GM12874 (cell line): ENCODE results near the gene SLC35F6.

Experiments used
- TF ChIP-seq, protein P1 (sequence below): IDR thresholded peaks from 2 replicates; pipeline ENCODE4 v1.5.1; 2011; ENCODE audit warnings: low read depth, mild to moderate bottlenecking, control low read depth, low read length, moderate library complexity; ENCODE audit not compliant: insufficient read depth

The SLC35F6 gene

DNA sequence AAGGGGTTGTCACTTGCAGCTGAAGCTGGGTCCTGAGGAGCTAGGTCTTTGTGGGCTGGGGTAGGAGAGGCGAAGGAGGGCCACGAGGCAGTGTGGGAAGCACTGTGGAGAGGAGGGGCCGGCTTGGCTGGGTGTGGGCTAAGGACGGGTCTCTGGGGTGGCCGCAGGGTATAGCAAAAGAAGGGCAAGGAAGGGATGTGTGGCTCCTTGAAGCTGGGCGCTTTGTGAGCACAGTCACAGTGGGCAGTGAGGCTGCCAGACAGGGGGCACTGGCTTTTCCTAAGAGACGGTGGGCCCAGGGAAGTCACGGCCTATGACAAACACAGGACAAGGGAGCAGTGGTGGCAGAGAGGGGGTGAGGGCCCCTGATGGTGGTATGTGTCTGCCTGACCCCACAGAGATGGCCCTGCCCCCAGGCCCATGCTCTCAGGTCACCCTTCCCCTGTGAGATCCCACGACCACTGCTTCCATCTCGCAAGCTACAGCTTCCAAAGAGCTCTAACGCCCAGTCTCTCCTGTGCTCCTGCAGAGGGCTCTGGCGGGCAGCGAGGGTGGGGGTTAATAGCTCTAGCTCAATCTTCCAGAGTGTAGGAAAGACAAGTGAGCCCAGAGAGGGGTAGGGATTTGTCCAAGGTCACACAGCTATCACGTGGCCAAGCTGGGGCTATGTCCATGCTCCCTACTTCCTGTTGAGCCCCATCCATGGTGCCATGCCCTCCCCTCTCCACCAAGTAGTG is 39.1 kb upstream of the SLC35F6 start:
- TF ChIP-seq, protein P1, sequence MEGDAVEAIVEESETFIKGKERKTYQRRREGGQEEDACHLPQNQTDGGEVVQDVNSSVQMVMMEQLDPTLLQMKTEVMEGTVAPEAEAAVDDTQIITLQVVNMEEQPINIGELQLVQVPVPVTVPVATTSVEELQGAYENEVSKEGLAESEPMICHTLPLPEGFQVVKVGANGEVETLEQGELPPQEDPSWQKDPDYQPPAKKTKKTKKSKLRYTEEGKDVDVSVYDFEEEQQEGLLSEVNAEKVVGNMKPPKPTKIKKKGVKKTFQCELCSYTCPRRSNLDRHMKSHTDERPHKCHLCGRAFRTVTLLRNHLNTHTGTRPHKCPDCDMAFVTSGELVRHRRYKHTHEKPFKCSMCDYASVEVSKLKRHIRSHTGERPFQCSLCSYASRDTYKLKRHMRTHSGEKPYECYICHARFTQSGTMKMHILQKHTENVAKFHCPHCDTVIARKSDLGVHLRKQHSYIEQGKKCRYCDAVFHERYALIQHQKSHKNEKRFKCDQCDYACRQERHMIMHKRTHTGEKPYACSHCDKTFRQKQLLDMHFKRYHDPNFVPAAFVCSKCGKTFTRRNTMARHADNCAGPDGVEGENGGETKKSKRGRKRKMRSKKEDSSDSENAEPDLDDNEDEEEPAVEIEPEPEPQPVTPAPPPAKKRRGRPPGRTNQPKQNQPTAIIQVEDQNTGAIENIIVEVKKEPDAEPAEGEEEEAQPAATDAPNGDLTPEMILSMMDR, result no peak

DNA sequence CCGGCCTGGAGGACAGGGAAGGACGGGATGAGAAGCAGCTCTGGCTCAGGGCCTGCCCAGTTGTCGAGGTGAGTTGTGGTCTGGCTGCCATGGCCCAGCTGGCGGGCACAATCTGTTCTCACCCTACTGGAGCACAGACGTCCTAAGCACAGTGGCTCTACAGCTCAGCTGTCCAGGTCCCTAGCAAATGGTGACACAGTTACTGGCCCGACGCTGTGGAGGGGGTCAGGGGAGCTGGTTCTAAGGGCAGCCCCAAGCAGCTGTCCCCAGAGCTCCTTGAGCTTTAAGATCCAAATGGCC is 38.6 kb upstream of the SLC35F6 start:
- TF ChIP-seq, protein P1, result no peak

DNA sequence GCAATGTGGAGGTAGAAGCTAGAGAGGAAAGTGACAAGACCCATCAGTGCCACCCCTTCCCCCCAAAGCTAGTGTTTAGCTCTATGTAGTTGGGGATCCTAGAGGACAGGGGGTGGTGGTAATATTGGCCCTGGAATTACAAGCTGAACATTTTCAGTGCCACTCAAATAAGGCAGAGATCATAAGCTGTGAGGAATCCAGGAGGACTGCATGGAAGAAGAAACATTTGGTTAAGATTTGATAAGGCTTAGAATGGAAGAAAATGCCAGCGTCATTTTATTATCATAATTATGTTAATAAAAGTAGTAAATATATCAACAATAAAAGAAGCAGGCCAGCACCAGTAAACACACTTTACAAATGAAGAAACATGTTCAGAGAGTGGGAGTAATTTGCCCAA is 37.9 kb upstream of the SLC35F6 start:
- TF ChIP-seq, protein P1, result no peak

DNA sequence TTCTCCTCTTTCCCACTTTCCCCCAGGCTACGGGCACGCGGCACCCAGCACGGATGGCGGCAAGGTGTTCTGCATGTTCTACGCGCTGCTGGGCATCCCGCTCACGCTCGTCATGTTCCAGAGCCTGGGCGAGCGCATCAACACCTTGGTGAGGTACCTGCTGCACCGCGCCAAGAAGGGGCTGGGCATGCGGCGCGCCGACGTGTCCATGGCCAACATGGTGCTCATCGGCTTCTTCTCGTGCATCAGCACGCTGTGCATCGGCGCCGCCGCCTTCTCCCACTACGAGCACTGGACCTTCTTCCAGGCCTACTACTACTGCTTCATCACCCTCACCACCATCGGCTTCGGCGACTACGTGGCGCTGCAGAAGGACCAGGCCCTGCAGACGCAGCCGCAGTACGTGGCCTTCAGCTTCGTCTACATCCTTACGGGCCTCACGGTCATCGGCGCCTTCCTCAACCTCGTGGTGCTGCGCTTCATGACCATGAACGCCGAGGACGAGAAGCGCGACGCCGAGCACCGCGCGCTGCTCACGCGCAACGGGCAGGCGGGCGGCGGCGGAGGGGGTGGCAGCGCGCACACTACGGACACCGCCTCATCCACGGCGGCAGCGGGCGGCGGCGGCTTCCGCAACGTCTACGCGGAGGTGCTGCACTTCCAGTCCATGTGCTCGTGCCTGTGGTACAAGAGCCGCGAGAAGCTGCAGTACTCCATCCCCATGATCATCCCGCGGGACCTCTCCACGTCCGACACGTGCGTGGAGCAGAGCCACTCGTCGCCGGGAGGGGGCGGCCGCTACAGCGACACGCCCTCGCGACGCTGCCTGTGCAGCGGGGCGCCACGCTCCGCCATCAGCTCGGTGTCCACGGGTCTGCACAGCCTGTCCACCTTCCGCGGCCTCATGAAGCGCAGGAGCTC is 36.2 kb upstream of the SLC35F6 start:
- TF ChIP-seq, protein P1, result no peak

DNA sequence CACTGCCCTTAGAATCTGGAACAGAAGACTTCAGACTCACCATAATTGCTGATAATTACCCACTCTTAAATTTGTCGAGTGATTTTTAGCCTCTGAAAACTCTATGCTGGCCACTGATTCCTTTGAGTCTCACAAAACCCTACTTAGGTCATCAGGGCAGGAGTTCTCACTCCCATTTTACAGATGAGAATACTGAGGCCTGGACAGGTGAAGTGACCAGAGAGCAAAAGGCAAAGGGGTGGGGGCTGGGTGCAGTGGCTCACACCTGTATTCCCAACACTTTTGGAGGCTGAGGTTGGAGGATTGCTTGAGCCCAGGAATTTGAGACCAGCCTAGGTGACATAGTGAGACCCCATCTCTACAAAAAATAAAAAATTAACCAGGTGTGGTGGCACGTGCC is 34.8 kb upstream of the SLC35F6 start:
- TF ChIP-seq, protein P1, result no peak

DNA sequence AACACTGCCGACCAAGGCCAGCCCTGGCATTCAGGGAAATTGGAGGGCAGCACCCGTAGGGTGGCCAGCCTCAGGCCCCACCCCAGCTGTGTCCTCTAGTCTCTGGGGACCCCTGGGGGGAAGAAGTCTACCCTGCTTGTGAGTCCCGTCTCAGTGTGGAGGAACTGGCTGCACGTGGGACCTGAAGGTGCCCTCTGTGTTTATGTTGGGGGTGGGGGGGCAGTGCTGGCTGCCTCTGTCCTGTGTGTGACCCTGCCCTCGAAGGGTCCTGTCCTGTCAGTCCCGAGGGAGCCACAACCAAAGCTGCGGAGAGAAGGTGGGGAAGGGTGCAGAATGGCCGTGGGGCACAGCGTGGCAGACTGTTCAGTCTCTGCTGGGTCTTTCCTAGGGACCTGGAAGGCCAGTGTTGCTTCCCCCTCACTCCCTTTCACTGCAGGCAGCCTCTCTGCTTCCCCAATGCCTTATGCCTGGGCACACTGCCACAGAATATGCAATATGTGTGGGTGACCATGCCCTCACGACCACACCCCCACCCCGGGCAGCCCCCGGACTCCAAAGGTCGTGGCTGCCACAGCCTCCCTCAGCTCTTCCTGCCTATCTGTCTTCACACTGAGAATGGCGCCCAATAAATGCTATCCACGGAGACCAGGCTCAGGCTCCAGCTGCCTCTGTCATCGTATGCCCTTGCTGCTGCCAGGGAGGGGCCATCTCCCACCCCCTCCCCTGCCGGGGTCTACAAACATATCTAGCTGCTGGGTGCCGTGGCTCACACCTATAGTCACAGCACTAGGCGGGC is 33.3 kb upstream of the SLC35F6 start:
- TF ChIP-seq, protein P1, result no peak

DNA sequence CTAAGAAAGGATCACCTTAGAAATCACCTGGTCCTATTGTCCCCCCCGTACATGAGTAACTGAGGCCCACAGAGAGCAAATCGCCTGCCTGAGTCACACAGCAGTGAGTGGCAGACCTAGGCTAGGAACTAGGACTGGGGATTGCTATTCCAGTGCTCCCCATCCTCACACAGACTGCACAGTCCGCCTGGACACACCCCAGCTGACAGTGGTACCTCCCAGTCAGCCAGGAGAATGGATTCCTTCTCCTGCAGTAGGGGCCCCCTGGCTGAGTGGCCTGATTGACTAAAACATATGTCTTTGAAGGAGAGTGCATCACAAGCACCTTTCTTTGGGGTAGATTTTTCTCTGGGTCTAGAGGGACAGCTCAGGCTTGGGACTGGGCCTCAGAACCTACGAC is 32.4 kb upstream of the SLC35F6 start:
- TF ChIP-seq, protein P1, result no peak
